Tibial artery (tissue), 4 donors: ENCODE measurements around the gene MAPK12.
A peak's percentile ranks its signal among the peaks of the same experiment; 100 is the strongest.

Experiments
- DNase-seq, 2 donors: peaks; one replicate each; pipeline ENCODE4 v3.0.0-alpha.2; 2019
- H3K27ac ChIP-seq, 2 donors: fragments of 200-600 bp; sonication (generic) in 1 of 2; 1 replicate in 1 of 2; 2 replicates in 1 of 2; pipeline ENCODE4 v1.5.1; 2018 to 2019; ENCODE audit warnings: mild to moderate bottlenecking in 1 of 2
- H3K27me3 ChIP-seq, 2 donors: fragments of 200-600 bp; sonication (generic) in 1 of 2; one replicate each; pipeline versions ENCODE4 v1.5.1 to v1.6.0; 2016 to 2019
- H3K36me3 ChIP-seq, 3 donors: fragments of 200-600 bp; sonication (generic) in 2 of 3; one replicate each; pipeline ENCODE4 v1.5.1; 2016 to 2019; ENCODE audit warnings: mild to moderate bottlenecking in 2 of 3
- H3K4me1 ChIP-seq, 4 donors: fragments of 200-600 bp; sonication (generic) in 2 of 4; 1 replicate in 3 of 4; 2 replicates in 1 of 4; pipeline ENCODE4 v1.5.1; 2016 to 2019
- H3K4me3 ChIP-seq, 2 donors: fragments of 200-600 bp; sonication (generic) in 1 of 2; 1 replicate in 1 of 2; 2 replicates in 1 of 2; pipeline ENCODE4 v1.5.1; 2018 to 2019; ENCODE audit warnings: mild to moderate bottlenecking in 2 of 2
- H3K9me3 ChIP-seq, 3 donors: fragments of 200-600 bp; sonication (generic) in 1 of 3; one replicate each; pipeline ENCODE4 v1.5.1; 2016 to 2019
- intact Hi-C: fragments of 100-400 bp; cut with DNase I; formaldehyde crosslinking; loops from one replicate; pipeline ENCODE4 v1.15.0; 2023; ENCODE audit warnings: low total_unique reads
- TF ChIP-seq, protein P1 (sequence below), 2 experiments: fragments of 200-600 bp in 1 of 2; fragments of 450-650 bp in 1 of 2; IDR thresholded peaks; one replicate each; pipeline ENCODE4 v1.5.1; 2017 to 2019; ENCODE audit warnings: antibody characterized with exemption in 2 of 2, mild to moderate bottlenecking in 1 of 2, moderate library complexity in 1 of 2

The MAPK12 gene

DNA sequence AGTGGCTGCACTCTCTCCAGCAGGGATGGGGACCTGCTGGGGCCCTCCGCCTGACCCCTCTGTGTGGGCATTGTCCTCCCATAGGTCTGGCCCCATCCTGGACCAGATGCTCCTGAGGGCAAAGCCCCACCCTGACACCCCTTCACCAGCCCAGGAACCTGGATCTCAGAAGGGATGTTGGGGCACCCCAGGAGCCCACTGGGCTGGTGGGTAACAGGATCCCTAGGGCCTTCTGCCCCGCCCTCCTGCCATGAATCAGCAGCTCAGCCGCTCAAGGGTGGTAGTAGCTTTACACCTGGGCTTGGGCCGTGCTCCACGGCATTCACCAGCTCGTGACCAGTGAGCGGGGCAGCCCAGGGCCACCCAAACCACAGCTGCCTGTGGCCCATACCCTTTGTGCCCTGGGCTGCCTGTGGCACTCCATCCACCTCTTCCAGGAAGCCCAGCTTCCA is 1.0 kb upstream of the MAPK12 start:
- Histone ChIP-seq H3K27ac (no peak overlapping the region), H3K36me3 (no peaks in the 10 kb centered on the region), H3K9me3 (no peaks in the 10 kb centered on the region), H3K4me3 (no peak overlapping the region), H3K27me3 (peaks cover 0 to 73% of the 10 kb centered on the region in 2 donors), H3K4me1 (peaks cover 0 to 29% (median 18%) of the 10 kb centered on the region in 4 donors)
- TF ChIP-seq, protein P1, sequence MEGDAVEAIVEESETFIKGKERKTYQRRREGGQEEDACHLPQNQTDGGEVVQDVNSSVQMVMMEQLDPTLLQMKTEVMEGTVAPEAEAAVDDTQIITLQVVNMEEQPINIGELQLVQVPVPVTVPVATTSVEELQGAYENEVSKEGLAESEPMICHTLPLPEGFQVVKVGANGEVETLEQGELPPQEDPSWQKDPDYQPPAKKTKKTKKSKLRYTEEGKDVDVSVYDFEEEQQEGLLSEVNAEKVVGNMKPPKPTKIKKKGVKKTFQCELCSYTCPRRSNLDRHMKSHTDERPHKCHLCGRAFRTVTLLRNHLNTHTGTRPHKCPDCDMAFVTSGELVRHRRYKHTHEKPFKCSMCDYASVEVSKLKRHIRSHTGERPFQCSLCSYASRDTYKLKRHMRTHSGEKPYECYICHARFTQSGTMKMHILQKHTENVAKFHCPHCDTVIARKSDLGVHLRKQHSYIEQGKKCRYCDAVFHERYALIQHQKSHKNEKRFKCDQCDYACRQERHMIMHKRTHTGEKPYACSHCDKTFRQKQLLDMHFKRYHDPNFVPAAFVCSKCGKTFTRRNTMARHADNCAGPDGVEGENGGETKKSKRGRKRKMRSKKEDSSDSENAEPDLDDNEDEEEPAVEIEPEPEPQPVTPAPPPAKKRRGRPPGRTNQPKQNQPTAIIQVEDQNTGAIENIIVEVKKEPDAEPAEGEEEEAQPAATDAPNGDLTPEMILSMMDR (IDR thresholded peaks at IDR 0.05) = no peak
- DNase-seq = no peak
- intact Hi-C loops = no loop called here

DNA sequence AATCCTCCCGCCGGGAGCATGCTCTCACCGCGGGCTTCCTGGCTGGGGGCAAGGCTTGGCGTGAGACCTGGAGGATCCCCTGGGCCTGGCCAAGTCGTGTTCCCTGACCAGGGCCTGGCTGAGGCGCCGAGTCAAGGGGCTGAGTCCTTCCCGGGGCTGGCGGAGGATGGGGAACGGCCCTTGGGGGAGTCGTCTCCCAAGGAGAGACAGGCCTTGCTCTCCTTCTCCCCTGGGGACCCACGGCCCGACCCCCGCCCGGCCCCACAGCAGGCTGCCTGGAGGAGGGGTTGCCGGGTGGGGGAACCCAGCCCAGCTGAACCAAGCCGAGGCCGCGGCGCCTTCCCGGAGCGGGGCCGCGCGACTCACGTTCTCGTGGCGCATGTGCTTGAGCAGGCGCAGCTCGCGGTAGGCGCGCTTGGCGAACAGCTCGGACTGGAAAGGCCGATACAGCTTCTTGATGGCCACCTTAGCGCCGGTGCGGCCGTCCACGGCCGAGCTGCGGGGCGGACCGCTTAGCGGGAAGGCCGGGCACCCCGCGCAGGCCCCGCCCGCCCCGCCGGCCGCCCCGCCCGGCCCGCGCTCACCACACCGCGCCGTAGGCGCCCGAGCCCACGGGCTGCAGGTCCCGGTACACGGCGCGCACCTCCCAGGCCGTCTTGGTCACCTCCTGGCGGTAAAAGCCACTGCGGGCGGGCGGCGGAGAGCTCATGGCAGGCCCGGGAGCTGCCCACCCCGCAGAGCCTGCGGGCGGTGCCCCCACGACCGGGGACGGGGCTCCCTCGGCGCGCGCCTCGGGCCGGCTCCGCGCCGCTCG is 475 bp downstream of the MAPK12 start:
- TF ChIP-seq, protein P1 (IDR thresholded peaks at IDR 0.05) = no peak
- Histone ChIP-seq H3K4me3 (peak overlapping the region; percentile 44 to 49), H3K9me3 (no peaks in the 10 kb centered on the region), H3K36me3 (no peaks in the 10 kb centered on the region), H3K27ac (no peak overlapping the region), H3K4me1 (peaks cover 0 to 22% (median 11%) of the 10 kb centered on the region in 4 donors), H3K27me3 (peaks cover 0 to 83% of the 10 kb centered on the region in 2 donors)
- no peak for DNase-seq
- intact Hi-C loops = no loop called here

DNA sequence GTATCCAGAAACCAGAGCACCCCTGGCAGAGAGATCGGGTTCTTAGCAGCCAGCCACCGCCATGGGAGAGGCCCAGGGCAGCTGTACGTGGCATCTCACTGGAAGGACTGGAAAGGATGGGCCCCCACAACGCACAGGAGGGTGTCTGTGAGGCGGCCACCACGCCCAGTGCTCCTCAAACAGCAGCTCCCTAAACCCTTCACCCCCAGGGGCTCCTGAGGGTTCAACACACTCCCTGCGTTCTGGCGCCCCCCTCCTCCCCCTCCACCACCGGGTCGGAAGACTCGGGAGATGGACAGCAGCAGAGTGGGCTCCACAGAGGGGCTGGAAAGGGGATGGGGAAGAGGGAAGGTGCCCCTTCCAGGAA is 1.1 kb downstream of the MAPK12 start:
- no peak overlapping the region for H3K27ac ChIP-seq
- peaks cover 0 to 89% of the 10 kb centered on the region in 2 donors for H3K27me3 ChIP-seq
- H3K4me3 ChIP-seq = peak overlapping the region; percentile 44 to 49
- intact Hi-C loops = no loop called here
- no peak for DNase-seq
- peaks cover 0 to 22% (median 11%) of the 10 kb centered on the region in 4 donors for H3K4me1 ChIP-seq
- no peaks in the 10 kb centered on the region for H3K9me3 ChIP-seq
- TF ChIP-seq, protein P1 (IDR thresholded peaks at IDR 0.05) = no peak
- H3K36me3 ChIP-seq = no peaks in the 10 kb centered on the region

DNA sequence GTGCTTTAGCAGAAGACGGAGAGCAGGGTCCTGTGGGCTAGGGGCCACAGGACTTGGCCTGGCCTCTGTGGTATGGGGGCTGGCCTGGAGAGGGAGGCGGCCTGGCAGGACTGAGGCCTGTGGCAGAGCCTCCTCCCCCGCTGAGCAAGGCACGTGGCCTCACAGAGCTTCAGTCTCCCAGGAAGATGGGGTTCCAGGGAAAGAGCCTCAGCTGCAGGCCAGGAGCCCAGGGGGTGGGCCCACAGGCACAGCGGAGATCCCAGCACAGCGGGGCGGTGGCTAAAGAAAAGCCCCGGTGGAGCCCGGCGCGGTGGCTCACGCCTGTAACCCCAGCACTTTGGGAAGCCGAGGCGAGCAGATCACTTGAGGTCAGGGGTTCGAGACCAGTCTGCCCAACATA is 2.2 kb downstream of the MAPK12 start:
- TF ChIP-seq, protein P1 (IDR thresholded peaks at IDR 0.05) = no peak
- Histone ChIP-seq H3K9me3 (no peaks in the 10 kb centered on the region), H3K4me3 (no peak overlapping the region), H3K27me3 (peaks cover 0 to 83% of the 10 kb centered on the region in 2 donors), H3K4me1 (peaks cover 0 to 22% (median 11%) of the 10 kb centered on the region in 4 donors), H3K36me3 (no peaks in the 10 kb centered on the region), H3K27ac (no peak overlapping the region)
- no peak for DNase-seq
- intact Hi-C loops = loop anchor here (10.0 kb wide), 1 partner anchor 185 kb away; no protein-coding TSS in a partner anchor

DNA sequence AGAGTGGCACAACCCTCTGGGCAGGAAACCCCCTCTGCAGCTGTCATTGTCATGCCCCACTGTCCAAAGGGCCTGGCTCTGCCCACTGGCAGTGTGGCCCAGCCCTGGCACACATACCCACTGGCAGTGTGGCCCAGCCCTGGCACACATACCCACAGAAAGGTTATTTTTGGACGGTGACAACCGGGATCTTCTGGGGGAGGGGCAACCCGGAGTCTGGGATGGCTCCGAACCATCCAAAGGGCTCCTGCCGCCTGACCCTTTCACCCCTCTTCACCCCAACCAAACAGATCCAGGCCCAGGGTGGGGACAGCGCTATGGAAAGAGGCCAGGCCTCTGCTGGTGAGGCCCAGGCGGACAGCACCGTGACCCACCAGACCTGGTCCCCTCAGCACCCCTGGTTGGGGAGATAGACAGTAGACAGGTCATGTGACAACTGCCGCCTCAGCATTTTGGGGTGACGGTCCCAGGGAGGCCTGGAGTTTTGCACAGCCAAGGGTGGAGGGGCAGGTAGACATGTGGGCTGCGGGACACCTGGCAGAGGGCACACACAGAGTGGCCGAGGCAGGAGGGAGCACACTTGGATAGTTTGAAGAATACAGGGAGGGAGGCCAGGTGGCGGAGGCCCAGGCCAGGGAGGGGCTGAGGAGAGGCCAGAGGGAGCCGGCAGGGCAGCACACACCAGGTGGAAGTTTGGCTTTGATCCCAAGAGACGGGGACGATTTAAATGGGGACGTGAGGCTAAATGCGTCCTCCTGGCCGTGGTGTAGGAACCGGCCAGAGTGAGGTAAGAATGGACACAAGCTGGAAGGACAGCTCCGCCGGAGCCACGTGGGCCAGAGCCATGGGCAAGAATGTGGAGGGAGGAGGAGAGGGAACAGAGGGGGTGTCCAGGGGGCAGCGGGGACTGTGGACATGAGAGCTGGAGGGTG is 2.9 kb downstream of the MAPK12 start:
- no peaks in the 10 kb centered on the region for H3K9me3 ChIP-seq
- no peak for DNase-seq
- peaks cover 0 to 22% (median 11%) of the 10 kb centered on the region in 4 donors for H3K4me1 ChIP-seq
- H3K4me3 ChIP-seq = no peak overlapping the region
- intact Hi-C loops = loop anchor here (10.0 kb wide), 1 partner anchor 186 kb away; no protein-coding TSS in a partner anchor
- H3K27me3 ChIP-seq = peaks cover 0 to 78% of the 10 kb centered on the region in 2 donors
- TF ChIP-seq, protein P1 (IDR thresholded peaks at IDR 0.05) = no peak
- no peaks in the 10 kb centered on the region for H3K36me3 ChIP-seq
- no peak overlapping the region for H3K27ac ChIP-seq
